Natural killer cell (primary cell): ENCODE data around the gene MCF2L. TPM values are rescaled to one million over a fixed set of nuclear protein-coding genes. Genes with fewer than 3 reads are reported as not detected.

Experiments
- ATAC-seq, 3 donors: fragments of 150-1000 bp in 2 of 3; fragments of 200-7000 bp in 1 of 3; cut with Tn5 transposase; 1 replicate in 1 of 3; 2 replicates in 2 of 3; pipeline ENCODE4 v1.10.0; 2021; ENCODE audit warnings: mild to moderate bottlenecking in 2 of 3, moderate library complexity in 2 of 3
- DNase-seq, 2 donors: peaks; one replicate each; pipeline versions ENCODE4 v3.0.0 to v3.0.0-alpha.2; 2013 to 2021; ENCODE audit warnings: mixed read lengths in 1 of 2
- H3K27ac ChIP-seq: one replicate; pipeline ENCODE4 v1.5.1; 2013; ENCODE audit warnings: mild to moderate bottlenecking, low read length
- H3K27me3 ChIP-seq: one replicate; pipeline ENCODE4 v1.6.1; 2013; ENCODE audit warnings: low read length; ENCODE audit not compliant: control insufficient read depth, insufficient read depth
- H3K36me3 ChIP-seq: one replicate; pipeline ENCODE4 v1.6.1; 2013; ENCODE audit warnings: low read length; ENCODE audit not compliant: control insufficient read depth, insufficient read depth
- H3K4me1 ChIP-seq: one replicate; pipeline ENCODE4 v1.6.1; 2013; ENCODE audit warnings: low read length; ENCODE audit not compliant: control insufficient read depth, insufficient read depth
- H3K4me3 ChIP-seq: one replicate; pipeline ENCODE4 v1.5.1; 2013; ENCODE audit warnings: low read length
- H3K9me3 ChIP-seq: one replicate; pipeline ENCODE4 v1.6.1; 2013; ENCODE audit warnings: low read length; ENCODE audit not compliant: control insufficient read depth, insufficient read depth
- H3K27ac Mint-ChIP-seq, 2 donors: one replicate each; pipeline ENCODE4 v1.8.0; 2022; ENCODE audit warnings: mild to moderate bottlenecking in 2 of 2, mixed read lengths in 2 of 2, moderate library complexity in 1 of 2
- H3K27me3 Mint-ChIP-seq, 2 donors: one replicate each; pipeline ENCODE4 v1.8.0; 2022; ENCODE audit warnings: low read depth in 2 of 2, mixed read lengths in 2 of 2
- H3K36me3 Mint-ChIP-seq: one replicate; pipeline ENCODE4 v1.8.0; 2022; ENCODE audit warnings: mixed read lengths
- H3K4me1 Mint-ChIP-seq, 2 donors: one replicate each; pipeline ENCODE4 v1.8.0; 2022; ENCODE audit warnings: mixed read lengths in 2 of 2
- H3K4me3 Mint-ChIP-seq: one replicate; pipeline ENCODE4 v1.8.0; 2022; ENCODE audit warnings: mild to moderate bottlenecking, moderate library complexity, mixed read lengths
- H3K9me3 Mint-ChIP-seq, 2 donors: one replicate each; pipeline ENCODE4 v1.8.0; 2022; ENCODE audit warnings: mixed read lengths in 2 of 2
- CTCF ChIP-seq: fragments of 200-600 bp; IDR thresholded peaks from one replicate; pipeline ENCODE4 v1.8.0; 2022; ENCODE audit warnings: antibody characterized with exemption
- WGBS: methylation state at CpG from one replicate; pipeline ENCODE4 v1.1.7; 2013; ENCODE audit warnings: missing lambda C conversion rate; ENCODE audit not compliant: insufficient coverage; 5-methylcytosine and 5-hydroxymethylcytosine counted together
- intact Hi-C: fragments of 100-400 bp; cut with micrococcal nuclease; formaldehyde crosslinking; loops from one replicate; pipeline ENCODE4 v1.14.2; 2022
- total RNA-seq, 4 donors: library from RNA; stranded (reverse); fragments of 120-200 nt in 1 of 4; gene quantifications; one replicate each; pipeline versions ENCODE4 v1.2.3 to v1.2.4, GENCODE V29; 2013 to 2022

Gene MCF2L
- total RNA-seq, 3 donors from 2014 or later (not counting 1 experiment from before 2014, with no cell fraction given): 1.7 to 3.0 (median 3.0) TPM

GRCh38 chr13:113091211-113091771, 122.3 kb downstream of the MCF2L start:
- Histone ChIP-seq H3K27me3 (no peaks in the 10 kb centered on the region), H3K4me3 (no peak overlapping the region), H3K4me1 (no peaks in the 10 kb centered on the region), H3K9me3 (no peaks in the 10 kb centered on the region), H3K36me3 (no peaks in the 10 kb centered on the region), H3K27ac (no peak overlapping the region)
- Mint-ChIP-seq H3K27me3 (no peaks in the 10 kb centered on the region), H3K36me3 (no peaks in the 10 kb centered on the region), H3K27ac (no peak overlapping the region), H3K4me1 (no peaks in the 10 kb centered on the region), H3K4me3 (no peak overlapping the region), H3K9me3 (no peaks in the 10 kb centered on the region)
- WGBS: 90% methylated on average over 30 of the region's 30 CpGs
- ATAC-seq (no peak), DNase-seq (no peak)
- intact Hi-C loops: no loop called here
- TF ChIP-seq CTCF: no peak

GRCh38 chr13:113091891-113092775, 123.1 kb downstream of the MCF2L start:
- no peak for TF ChIP-seq CTCF
- WGBS: 87% methylated on average over 33 of the region's 33 CpGs
- no peak for ATAC-seq
- Histone ChIP-seq H3K27me3 (no peaks in the 10 kb centered on the region), H3K4me3 (no peak overlapping the region), H3K36me3 (no peaks in the 10 kb centered on the region), H3K27ac (no peak overlapping the region), H3K4me1 (no peaks in the 10 kb centered on the region), H3K9me3 (no peaks in the 10 kb centered on the region)
- intact Hi-C loops: no loop called here
- H3K4me3 Mint-ChIP-seq: no peak overlapping the region
- no peaks in the 10 kb centered on the region for H3K9me3 Mint-ChIP-seq
- H3K36me3 Mint-ChIP-seq: no peaks in the 10 kb centered on the region
- no peak overlapping the region for H3K27ac Mint-ChIP-seq
- no peaks in the 10 kb centered on the region for H3K27me3 Mint-ChIP-seq
- DNase-seq: no peak
- no peaks in the 10 kb centered on the region for H3K4me1 Mint-ChIP-seq

GRCh38 chr13:113092776-113093579, 124.0 kb downstream of the MCF2L start:
- ATAC-seq: no peak
- no peaks in the 10 kb centered on the region for H3K9me3 Mint-ChIP-seq
- H3K4me1 Mint-ChIP-seq: no peaks in the 10 kb centered on the region
- H3K36me3 Mint-ChIP-seq: no peaks in the 10 kb centered on the region
- no peaks in the 10 kb centered on the region for H3K9me3 ChIP-seq
- H3K4me1 ChIP-seq: no peaks in the 10 kb centered on the region
- no peak for DNase-seq
- no peak overlapping the region for H3K27ac ChIP-seq
- intact Hi-C loops: no loop called here
- no peaks in the 10 kb centered on the region for H3K27me3 ChIP-seq
- no peak overlapping the region for H3K4me3 Mint-ChIP-seq
- no peaks in the 10 kb centered on the region for H3K27me3 Mint-ChIP-seq
- TF ChIP-seq CTCF: no peak
- no peak overlapping the region for H3K4me3 ChIP-seq
- WGBS: 93% methylated on average over 25 of the region's 25 CpGs
- no peaks in the 10 kb centered on the region for H3K36me3 ChIP-seq
- no peak overlapping the region for H3K27ac Mint-ChIP-seq
